ENCODE results near the gene RHBDD3.

RHBDD3 gene

DNA sequence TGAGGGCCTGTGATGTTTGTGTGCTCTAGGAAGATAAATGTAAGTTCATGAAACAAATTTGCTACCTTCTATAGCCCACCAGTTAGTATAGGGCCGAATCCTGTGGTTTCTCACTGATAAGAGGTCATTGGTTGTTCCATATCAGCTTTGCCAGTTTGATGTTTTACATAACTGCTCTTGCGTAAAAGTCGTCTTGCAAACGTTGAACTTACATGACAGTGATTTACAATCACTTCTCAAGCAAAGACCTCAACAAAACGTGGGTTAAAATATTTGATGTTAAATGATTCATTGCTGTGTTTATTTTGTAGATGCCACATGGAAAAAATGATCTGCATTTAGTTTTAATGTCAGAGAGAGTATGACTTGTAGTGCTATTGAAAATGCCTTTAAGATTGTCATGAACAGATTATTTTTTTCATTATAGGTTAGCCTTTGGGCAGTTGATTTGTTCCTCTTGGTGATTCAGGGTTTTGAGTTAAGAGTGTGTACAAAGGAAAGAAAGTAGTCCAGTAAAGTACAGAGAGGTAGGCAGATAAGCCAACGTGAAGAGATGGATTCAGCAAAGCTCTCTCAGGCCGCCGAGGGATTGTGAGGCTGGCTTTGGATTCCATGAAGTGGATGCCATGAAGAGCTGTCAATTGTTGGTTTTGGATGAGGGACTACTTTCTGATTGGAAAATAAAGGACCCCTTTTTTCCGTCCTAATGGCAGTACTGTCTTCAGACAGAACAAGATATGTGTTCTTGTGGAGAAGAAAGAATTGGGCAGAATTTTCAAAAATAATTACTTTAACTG, 2.9 kb upstream of the RHBDD3 start:
- in situ Hi-C loops (cut with HindIII; ENCODE audit: low sequenced_read_pairs) = no loop called here

- in situ Hi-C loops (cut with HindIII; ENCODE audit: low sequenced_read_pairs) = no loop called here
Observed at GRCh38 chr22:29269731-29270474, 2.1 kb upstream of the RHBDD3 start.

GRCh38 chr22:29269230-29269604, 1.4 kb upstream of the RHBDD3 start:
- in situ Hi-C loops (cut with HindIII; ENCODE audit: low sequenced_read_pairs) = no loop called here

- in situ Hi-C loops (cut with HindIII; ENCODE audit: low sequenced_read_pairs) = no loop called here
Observed at GRCh38 chr22:29268511-29269229, 889 bp upstream of the RHBDD3 start.

- in situ Hi-C loops (cut with HindIII; ENCODE audit: low sequenced_read_pairs) = no loop called here
Observed at GRCh38 chr22:29267462-29267857, 321 bp downstream of the RHBDD3 start.

GRCh38 chr22:29266564-29267461, 968 bp downstream of the RHBDD3 start:
- in situ Hi-C loops (cut with HindIII; ENCODE audit: low sequenced_read_pairs) = no loop called here

DNA sequence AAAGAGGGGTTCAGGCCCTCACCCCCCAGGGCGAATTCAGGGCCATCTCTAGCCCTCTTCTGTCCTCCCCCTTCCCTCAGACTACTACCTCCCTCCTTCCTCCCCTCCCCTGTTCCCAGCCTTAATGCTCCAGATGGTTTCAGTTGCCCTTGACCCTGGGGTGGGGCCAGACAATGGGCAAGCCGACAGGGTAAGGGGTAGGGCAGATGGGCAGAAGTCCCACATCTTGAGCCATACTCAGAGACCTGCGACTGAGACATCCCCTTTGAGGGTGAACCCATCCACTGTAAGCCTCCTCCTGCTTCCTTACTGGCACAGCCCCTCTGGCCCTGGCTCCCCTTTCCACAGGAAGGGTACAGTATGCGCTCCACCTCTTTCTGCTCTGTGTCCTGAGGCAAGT, 1.9 kb downstream of the RHBDD3 start:
- in situ Hi-C loops (cut with HindIII; ENCODE audit: low sequenced_read_pairs) = no loop called here

DNA sequence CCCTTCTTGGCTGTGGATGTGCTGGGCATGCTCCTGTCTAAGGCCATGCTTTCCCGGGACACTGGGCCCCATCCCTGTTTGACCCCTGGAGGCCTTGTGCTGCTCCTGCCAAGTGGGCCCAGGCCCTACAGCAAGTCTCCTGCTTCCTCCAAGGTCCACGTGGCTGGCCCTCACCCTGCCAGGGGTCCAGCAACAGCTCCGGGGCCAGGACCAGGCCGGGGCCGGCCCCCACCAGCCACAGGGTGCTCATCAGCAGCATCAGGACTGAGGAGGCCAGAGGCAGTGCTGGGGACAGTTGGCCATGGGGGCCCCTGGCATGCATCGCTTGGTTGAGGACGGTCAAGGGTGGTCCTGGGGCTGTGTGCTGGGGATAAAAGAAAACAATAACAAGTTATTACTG, 2.5 kb downstream of the RHBDD3 start:
- in situ Hi-C loops (cut with HindIII; ENCODE audit: low sequenced_read_pairs) = no loop called here

DNA sequence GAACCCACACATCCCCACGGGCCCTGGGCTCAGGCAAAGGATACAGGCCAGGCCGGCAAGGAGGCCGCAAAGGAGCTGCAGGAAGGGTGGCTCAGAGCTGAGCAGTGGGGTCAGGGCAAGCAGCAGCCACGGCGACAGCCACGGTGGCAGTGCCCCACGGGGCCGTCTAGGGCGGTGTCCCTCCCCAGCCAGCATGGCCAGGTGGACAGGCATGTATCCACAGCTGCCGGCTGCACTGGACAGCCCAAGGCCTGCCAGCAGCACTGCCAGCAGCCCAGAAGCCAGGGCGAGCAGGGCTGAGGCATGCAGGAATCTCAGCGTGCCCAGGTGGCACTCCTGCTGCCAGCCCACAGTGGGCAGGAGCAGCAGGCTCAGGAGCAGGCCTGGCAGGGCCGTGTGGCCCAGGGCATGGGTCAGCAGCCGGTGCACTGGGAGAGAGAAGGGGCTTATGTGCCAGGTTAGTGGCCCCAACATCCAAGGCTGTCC, 3.9 kb downstream of the RHBDD3 start:
- in situ Hi-C loops (cut with HindIII; ENCODE audit: low sequenced_read_pairs) = no loop called here

DNA sequence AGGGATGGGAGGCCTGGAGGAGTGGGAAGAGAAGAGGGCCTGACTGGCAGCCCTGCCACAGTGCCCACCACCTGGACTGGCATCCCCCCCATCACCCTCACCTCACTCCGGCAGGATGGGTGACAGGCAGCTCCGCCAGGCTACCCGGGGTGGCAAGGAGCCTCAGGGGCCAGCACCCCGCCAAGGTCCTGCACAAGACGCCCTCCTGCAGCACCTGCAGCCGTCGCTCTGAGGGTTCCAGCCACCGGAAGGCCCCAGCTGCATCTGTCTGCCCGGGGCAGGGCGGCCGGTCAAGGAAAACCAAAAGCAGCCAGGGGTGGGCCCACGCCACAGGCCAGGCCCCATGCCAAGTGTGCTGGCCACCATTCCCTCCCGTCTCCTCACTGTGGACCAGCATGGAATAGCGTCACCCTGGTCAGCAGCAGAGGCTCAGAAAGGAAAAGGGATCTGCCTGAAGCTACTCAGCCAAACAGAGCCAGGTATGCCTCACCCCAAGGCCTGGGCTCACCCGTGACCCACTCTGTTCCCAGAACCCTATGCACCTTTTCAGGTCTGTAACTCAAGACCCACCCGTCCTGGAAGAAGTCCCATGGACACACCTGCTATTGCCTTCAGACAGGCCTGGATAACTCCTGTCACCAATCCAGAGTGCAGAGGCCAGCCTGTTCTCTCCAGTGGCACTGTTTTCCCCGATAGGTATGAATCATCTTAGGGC, 7.0 kb downstream of the RHBDD3 start:
- in situ Hi-C loops (cut with HindIII; ENCODE audit: low sequenced_read_pairs) = no loop called here

DNA sequence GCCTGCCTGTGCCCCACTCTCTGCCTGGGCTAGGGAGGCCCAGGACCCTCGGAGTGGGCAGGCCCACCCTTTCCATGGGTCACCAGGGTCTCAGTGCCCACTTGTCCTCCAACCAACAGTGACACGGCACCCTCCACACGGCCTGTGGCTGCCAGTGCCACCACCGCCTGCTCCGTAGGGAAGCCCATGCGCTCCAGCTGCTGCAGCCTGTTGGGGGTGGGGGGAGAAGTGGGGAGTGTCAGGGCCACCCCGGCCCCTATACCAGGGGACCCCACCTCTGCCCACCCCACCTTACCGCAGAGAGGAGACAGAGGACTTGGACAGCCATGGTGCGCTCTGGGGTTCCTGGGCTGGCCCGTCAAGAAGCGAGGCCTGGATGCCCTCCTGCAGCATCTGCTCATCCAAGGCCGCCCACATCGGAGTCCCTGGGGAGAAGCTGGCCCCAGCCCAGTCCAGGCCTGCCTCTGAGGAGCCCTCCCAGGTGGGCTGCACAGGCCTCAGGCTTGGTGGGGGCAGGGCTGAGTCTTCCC, 7.7 kb downstream of the RHBDD3 start:
- in situ Hi-C loops (cut with HindIII; ENCODE audit: low sequenced_read_pairs) = no loop called here

DNA sequence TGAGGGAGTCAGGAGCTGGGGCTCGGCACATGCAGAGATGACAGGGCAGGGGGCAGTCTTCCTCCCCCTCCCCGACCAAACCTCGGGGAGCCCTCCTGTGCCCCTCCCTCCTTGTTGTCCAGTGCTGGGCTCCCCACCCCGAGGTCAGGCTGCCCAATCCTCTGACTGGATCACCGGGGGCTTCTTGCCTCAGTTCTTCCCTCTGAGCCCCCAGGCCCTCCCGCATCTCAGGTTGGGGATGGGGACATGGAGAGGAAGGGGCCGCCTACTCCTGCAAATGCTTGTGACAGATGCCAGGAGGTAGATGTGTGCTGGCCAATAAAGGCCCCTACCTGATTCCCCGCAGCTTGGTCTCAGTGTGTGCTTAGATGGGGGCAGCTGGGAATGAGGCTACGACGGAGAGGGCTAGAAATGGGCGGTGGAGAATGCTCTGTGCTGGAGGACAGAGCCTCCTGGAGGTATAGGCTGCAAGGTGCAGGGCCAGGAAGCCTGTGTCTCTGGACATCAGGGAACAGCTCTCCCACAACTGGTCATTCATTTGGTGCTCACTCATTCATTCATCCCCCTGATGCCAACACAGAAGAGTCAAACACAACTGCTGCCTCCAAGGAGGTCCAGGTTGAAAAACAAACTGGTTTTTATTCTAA, 8.4 kb downstream of the RHBDD3 start:
- in situ Hi-C loops (cut with HindIII; ENCODE audit: low sequenced_read_pairs) = no loop called here

DNA sequence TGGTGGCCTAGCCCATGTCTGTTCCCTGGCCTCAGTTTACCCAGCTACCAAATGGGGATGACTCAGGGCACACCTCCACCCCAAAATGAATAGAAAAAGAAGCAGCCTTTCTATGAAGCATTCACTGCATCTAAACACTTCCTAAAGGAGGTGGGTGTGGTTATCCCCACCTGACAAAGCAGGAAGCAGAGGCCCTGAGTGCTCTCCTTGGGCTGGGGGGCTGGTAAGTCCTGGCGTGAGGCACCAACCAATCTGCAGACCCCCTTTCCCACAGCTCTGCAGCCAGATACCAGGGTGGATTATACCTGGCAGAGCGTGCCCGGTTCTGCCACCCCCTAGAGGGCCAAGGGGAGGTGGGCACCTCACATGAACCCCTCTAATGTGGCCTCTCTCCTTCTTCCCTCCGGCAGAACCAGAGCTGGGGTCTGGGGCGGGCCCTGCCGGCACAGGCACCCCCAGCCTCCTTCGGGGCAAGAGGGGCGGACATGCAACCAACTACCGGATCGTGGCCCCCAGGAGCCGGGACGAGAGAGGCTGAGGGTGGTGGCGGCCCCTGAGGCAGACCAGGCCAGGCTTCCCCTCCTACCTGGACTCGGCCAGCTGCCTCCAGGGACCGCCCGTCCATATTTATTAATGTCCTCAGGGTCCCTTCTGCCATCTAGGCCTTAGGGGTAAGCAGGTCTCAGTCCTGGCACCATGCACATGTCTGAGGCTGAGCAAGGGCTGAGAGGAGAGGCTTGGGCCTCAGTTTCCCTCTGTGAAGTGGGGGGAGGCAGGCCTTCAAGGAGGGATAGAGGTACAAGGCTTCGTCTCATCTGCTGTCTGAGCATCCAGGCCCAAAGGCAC, 9.2 kb downstream of the RHBDD3 start:
- in situ Hi-C loops (cut with HindIII; ENCODE audit: low sequenced_read_pairs) = no loop called here

DNA sequence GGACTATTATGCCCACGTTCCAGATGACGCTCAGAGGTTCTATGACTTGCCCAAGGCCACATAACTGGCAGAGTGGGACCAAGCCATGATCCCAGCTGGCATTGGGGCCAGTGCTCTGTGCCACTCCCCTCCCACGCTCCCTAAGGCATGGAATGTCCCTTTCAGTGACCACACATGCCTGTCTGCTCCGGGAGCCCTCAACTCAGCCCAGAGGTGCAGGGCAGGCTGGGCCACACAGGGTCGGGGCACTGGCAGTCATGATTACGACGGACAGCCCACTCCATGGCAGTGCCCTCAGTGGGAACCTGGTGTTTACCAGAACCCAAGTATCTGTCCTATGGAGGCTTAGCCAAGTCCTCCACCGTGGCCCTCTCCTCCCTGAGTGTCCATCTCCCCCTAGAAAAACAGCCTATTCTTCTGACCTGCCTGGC, 10.0 kb downstream of the RHBDD3 start:
- in situ Hi-C loops (cut with HindIII; ENCODE audit: low sequenced_read_pairs) = no loop called here

DNA sequence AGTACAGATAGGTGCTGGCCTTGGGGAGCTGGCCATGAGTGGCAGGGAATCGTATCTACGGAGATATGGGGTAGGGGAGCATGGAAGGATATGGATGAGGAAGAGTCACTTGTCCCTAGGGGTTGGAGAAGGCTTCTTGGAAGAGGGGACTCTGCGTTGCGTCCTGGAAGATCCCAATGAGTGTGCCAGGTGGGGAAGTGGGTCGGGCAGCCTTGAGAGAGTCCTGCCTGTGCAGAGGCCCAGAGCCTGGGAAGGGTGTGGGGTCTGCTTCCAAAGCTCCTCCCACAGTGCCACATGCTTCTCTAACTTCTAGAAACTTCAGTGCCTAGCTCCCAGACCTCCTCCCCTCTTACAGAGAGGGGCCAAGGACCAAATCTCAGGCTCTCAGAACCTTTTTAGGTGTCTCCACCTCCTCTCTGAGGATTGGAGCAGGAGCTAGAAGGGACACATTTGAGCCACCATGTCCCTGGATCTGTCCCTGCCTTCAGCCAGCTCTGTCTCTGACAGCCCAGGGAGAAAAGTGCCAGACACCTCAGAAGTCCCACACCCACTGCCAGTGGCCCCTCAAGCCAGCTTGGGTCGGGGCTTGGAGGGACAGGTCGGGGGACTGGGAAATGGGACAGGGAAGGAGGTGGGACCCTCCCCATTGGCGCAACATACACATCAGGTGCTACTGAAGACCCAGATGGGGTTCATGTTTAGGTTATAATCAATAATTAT, 11.0 kb downstream of the RHBDD3 start:
- in situ Hi-C loops (cut with HindIII; ENCODE audit: low sequenced_read_pairs) = no loop called here

- in situ Hi-C loops (cut with HindIII; ENCODE audit: low sequenced_read_pairs) = no loop called here
Observed at GRCh38 chr22:29255064-29255621, 12.6 kb downstream of the RHBDD3 start.

DNA sequence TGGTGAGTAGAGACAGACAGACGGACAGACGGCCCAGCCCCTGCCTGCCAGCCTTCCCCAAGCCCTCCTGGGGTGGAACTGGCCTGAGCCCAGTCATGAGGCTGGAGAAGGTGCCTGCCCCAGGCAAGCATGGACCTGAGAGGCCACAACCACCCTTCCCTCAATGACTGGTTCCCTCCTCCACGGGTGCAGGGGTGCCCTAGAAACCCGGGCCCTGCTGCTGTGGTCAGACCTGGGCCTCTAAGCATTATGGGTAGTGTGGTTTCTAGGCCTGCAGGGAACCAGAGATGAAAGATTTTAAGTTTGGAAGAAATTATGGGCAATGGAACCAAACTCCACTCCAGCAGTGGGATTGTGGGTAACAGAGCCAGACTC, 13.5 kb downstream of the RHBDD3 start:
- in situ Hi-C loops (cut with HindIII; ENCODE audit: low sequenced_read_pairs) = no loop called here

Measured in endothelial cell of hepatic sinusoid (primary cell).